Neural progenitor cell (in vitro differentiated cells): ENCODE measurements around the gene DMWD.

Experiments
- CTCF ChIP-seq: fragments of 200-600 bp; sonication (generic); IDR thresholded peaks from 2 replicates; pipeline ENCODE4 v1.5.1; 2017; ENCODE audit warnings: antibody characterized with exemption, mild to moderate bottlenecking
- EZH2 ChIP-seq: fragments of 200-600 bp; sonication (generic); IDR thresholded peaks from 2 replicates; pipeline ENCODE4 v1.6.1; 2017; ENCODE audit warnings: antibody characterized with exemption, mild to moderate bottlenecking, moderate library complexity
- EZH2phosphoT487 ChIP-seq: fragments of 200-600 bp; sonication (generic); IDR thresholded peaks from 2 replicates; pipeline ENCODE4 v1.6.1; 2017; ENCODE audit warnings: antibody characterized with exemption

DNA sequence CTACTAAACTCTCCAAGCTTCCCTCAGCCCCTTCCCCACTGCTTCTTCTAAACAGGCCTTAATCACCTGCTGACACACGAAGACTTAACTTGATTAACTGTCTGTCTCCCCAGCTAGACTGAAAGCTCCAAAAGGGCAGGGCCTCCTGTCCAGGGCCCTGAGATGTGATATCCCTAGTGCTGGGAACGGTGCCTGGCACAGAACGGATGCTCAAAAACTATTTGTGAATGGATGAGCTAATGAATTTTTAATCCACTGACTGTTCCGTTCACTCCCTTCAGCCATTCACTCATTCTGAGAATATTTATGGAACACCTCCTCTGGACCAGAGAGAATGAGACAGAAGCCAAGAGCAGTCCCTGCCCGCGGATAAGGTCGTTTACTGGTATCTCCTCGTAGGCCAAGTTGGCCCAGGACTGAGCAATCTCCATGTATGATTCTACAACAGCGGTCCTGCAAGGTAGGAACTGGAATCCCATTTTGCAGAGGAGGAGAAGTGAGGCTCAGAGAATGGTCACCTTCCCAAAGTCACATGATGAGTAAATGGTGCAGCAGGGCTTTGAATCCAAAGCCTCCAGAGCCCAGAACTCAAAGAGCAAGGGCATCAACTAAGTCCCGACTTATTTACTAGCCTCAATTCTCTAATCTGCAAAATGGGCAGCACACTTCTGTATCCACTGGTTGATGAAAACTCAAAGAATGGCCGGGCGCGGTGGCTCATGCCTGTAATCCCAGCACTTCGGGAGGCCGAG lies 3.4 kb downstream of the DMWD start:
- TF ChIP-seq CTCF (no peak), EZH2 (no peak), EZH2phosphoT487 (no peak)
